SW 1271 (cell line): ENCODE measurements around the gene KRCC1.
"Not testable (repeated sequence)": the region's sequence is repeated elsewhere in the genome, so short reads cannot be mapped to it uniquely, and the experiment has no call there.

Source experiments
- DNase-seq, 2 experiments: peaks; one replicate each; lab custom pipeline; 2025; lab: John Stamatoyannopoulos, UW

Gene KRCC1

GRCh38 chr2:88074854-88075292 is 19.3 kb upstream of the KRCC1 start:
- DNase-seq: peak in 1 of 2 experiments; percentile 7

- DNase-seq: no peak
These were observed 18.6 kb upstream of the KRCC1 start for GRCh38 chr2:88074150-88074549.

GRCh38 chr2:88071365-88071764 is 15.8 kb upstream of the KRCC1 start:
- DNase-seq: no peak

GRCh38 chr2:88070055-88070454 is 14.5 kb upstream of the KRCC1 start:
- DNase-seq: no peak

- no peak for DNase-seq
These were observed 13.5 kb upstream of the KRCC1 start for GRCh38 chr2:88069117-88069516.

GRCh38 chr2:88068044-88068443 is 12.5 kb upstream of the KRCC1 start:
- DNase-seq: no peak

- no peak for DNase-seq
These were observed 12.0 kb upstream of the KRCC1 start, which contains the start of gene SMYD1 for GRCh38 chr2:88067598-88067997. SMYD1 (plus strand) TSS chr2:88067825; CDS start chr2:88067865, 40 bp downstream.

- DNase-seq: no peak
These were observed 11.6 kb upstream of the KRCC1 start for GRCh38 chr2:88067189-88067588.

- no peak for DNase-seq
These were observed 11.0 kb upstream of the KRCC1 start for GRCh38 chr2:88066543-88066942.

GRCh38 chr2:88061295-88061694 is 5.7 kb upstream of the KRCC1 start:
- DNase-seq: no peak

- DNase-seq: no peak
These were observed 5.3 kb upstream of the KRCC1 start for GRCh38 chr2:88060907-88061275.

GRCh38 chr2:88059979-88060906 is 4.7 kb upstream of the KRCC1 start:
- DNase-seq: peak in 1 of 2 experiments; percentile 56

- DNase-seq: no peak
These were observed 2.6 kb upstream of the KRCC1 start for GRCh38 chr2:88058191-88058590.

- DNase-seq: no peak
These were observed 1.9 kb upstream of the KRCC1 start for GRCh38 chr2:88057437-88057844.

- DNase-seq: peak in 1 of 2 experiments; percentile 38
These were observed 707 bp downstream of the KRCC1 start for GRCh38 chr2:88054782-88055370.

- no peak for DNase-seq
These were observed 1.4 kb downstream of the KRCC1 start for GRCh38 chr2:88053934-88054781.

- no peak for DNase-seq
These were observed 2.3 kb downstream of the KRCC1 start for GRCh38 chr2:88053296-88053695.

- no peak for DNase-seq
These were observed 3.8 kb downstream of the KRCC1 start for GRCh38 chr2:88051792-88052191.

GRCh38 chr2:88049622-88050021 is 6.0 kb downstream of the KRCC1 start:
- DNase-seq: no peak

- no peak for DNase-seq
These were observed 7.0 kb downstream of the KRCC1 start for GRCh38 chr2:88048541-88048940.

GRCh38 chr2:88045561-88045960 is 10.0 kb downstream of the KRCC1 start:
- not testable (repeated sequence) for DNase-seq

GRCh38 chr2:88042476-88042875 is 13.1 kb downstream of the KRCC1 start:
- no peak for DNase-seq
